Esophagus muscularis mucosa (tissue), 4 donors: ENCODE data around the gene SLC36A1. TPM values are rescaled to one million over a fixed set of nuclear protein-coding genes. Genes with fewer than 3 reads are reported as not detected.

Experiments used
- DNase-seq: peaks from one replicate; pipeline ENCODE4 v3.0.0-alpha.2; 2017; ENCODE audit errors: extremely low spot score
- H3K27ac ChIP-seq, 4 donors: fragments of 200-600 bp; sonication (generic); replicated peaks in 1 of 4; 1 replicate in 3 of 4; 2 replicates in 1 of 4; pipeline ENCODE4 v1.5.1; 2016 to 2019; ENCODE audit warnings: mild to moderate bottlenecking in 1 of 4
- H3K27me3 ChIP-seq, 4 donors: fragments of 200-600 bp; sonication (generic); one replicate each; pipeline versions ENCODE4 v1.5.1 to v1.6.0; 2016 to 2019
- H3K36me3 ChIP-seq, 4 donors: fragments of 200-600 bp; sonication (generic); one replicate each; pipeline ENCODE4 v1.5.1; 2016 to 2019
- H3K4me1 ChIP-seq, 4 donors: fragments of 200-600 bp; sonication (generic); one replicate each; pipeline ENCODE4 v1.5.1; 2016 to 2019
- H3K4me3 ChIP-seq, 4 donors: fragments of 200-600 bp; sonication (generic); 1 replicate in 2 of 4; 2 replicates in 2 of 4; pipeline ENCODE4 v1.5.1; 2016 to 2019; ENCODE audit warnings: mild to moderate bottlenecking in 4 of 4, moderate library complexity in 1 of 4
- H3K9me3 ChIP-seq, 4 donors: fragments of 200-600 bp; sonication (generic); 1 replicate in 3 of 4; 2 replicates in 1 of 4; pipeline ENCODE4 v1.5.1; 2016 to 2019
- EP300 ChIP-seq: sonication (generic); formaldehyde crosslinking; IDR thresholded peaks from one replicate; pipeline ENCODE4 v1.6.1; 2017; ENCODE audit warnings: antibody characterized with exemption
- POLR2A ChIP-seq: fragments of 450-650 bp; IDR thresholded peaks from one replicate; pipeline ENCODE4 v1.6.1; 2017; ENCODE audit warnings: antibody characterized with exemption, moderate library complexity, mild to moderate bottlenecking, low read depth
- POLR2AphosphoS5 ChIP-seq, 2 donors: sonication (generic); formaldehyde crosslinking; IDR thresholded peaks; one replicate each; pipeline ENCODE4 v1.6.1; 2017; ENCODE audit warnings: antibody characterized with exemption in 2 of 2
- WGBS: methylation state at CpG from one replicate; pipeline ENCODE4 v1.1.5; 2018; 5-methylcytosine and 5-hydroxymethylcytosine counted together
- intact Hi-C: fragments of 100-400 bp; cut with DNase I; formaldehyde crosslinking; loops from one replicate; pipeline ENCODE4 v1.15.1; 2023
- total RNA-seq, 4 donors: library from RNA; depleted of rRNA; stranded (reverse); fragments of >200 nt; gene quantifications; one replicate each; pipeline versions ENCODE4 v1.1.0 to v1.2.1, GENCODE V29; 2016
- TF ChIP-seq, protein P1 (sequence below), 3 experiments: fragments of 200-600 bp in 2 of 3; fragments of 450-650 bp in 1 of 3; sonication (generic) in 2 of 3; IDR thresholded peaks; one replicate each; pipeline ENCODE4 v1.5.1; 2017 to 2019; ENCODE audit warnings: antibody characterized with exemption in 3 of 3, mild to moderate bottlenecking in 2 of 3, moderate library complexity in 1 of 3

Gene SLC36A1
- total RNA-seq, 4 donors from 2014 or later = 5.1 to 13.7 (median 8.8) TPM

DNA sequence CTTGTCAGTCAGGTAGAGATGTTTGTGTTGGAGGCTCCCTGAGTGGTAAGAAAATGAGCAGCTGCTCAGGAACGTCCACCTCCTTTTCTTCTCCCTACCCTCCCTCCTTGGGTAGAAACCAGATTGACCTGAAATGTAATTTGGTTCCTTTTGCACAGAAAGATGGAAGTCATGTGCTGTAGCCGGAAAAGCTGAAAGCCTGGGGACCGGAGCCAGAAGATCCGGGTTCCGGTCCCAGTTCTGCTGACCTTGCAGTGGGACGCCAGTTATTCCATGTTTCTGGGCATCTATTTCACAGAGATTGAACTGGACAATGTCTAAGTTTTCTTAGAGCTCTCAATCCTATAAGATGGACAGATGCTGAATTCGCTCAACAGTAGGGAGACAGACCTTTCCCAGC lies 40.1 kb downstream of the SLC36A1 start:
- peaks cover 12 to 72% (median 37%) of the 10 kb centered on the region in 4 donors for H3K36me3 ChIP-seq
- WGBS = 90% methylated on average over 7 of the region's 7 CpGs
- H3K4me3 ChIP-seq = no peak overlapping the region
- no peaks in the 10 kb centered on the region for H3K27me3 ChIP-seq
- intact Hi-C loops = no loop called here
- no peaks in the 10 kb centered on the region for H3K9me3 ChIP-seq
- no peak for DNase-seq
- H3K4me1 ChIP-seq = no peaks in the 10 kb centered on the region
- no peak overlapping the region for H3K27ac ChIP-seq
- no peak for TF ChIP-seq POLR2A
- no peak for TF ChIP-seq POLR2AphosphoS5 (IDR thresholded peaks at IDR 0.05)
- TF ChIP-seq, protein P1, sequence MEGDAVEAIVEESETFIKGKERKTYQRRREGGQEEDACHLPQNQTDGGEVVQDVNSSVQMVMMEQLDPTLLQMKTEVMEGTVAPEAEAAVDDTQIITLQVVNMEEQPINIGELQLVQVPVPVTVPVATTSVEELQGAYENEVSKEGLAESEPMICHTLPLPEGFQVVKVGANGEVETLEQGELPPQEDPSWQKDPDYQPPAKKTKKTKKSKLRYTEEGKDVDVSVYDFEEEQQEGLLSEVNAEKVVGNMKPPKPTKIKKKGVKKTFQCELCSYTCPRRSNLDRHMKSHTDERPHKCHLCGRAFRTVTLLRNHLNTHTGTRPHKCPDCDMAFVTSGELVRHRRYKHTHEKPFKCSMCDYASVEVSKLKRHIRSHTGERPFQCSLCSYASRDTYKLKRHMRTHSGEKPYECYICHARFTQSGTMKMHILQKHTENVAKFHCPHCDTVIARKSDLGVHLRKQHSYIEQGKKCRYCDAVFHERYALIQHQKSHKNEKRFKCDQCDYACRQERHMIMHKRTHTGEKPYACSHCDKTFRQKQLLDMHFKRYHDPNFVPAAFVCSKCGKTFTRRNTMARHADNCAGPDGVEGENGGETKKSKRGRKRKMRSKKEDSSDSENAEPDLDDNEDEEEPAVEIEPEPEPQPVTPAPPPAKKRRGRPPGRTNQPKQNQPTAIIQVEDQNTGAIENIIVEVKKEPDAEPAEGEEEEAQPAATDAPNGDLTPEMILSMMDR (IDR thresholded peaks at IDR 0.05) = no peak
- TF ChIP-seq EP300 = no peak

DNA sequence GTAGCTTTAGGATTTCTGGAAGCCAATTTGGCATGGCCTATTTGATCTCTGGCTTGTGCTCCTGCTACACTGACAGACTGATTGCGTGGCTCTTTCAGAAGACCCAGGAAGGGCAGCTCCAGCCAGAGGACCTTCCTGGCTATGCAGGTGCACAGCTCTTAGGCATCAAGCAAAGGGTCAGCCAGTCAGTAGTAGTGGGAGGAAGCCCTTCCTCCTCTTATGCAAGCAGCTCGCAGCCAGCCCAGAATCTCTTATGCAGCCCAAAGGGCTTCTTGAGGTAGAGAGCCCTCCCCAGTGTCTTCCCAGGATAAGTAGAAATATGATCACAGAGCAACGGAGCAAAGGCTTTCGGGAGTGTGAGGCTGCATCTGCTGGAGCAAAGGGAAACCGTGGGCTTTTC lies 43.2 kb downstream of the SLC36A1 start:
- WGBS = 80% methylated on average over 5 of the region's 5 CpGs
- TF ChIP-seq POLR2A (no peak), EP300 (no peak), POLR2AphosphoS5 (IDR thresholded peaks at IDR 0.05) (no peak)
- TF ChIP-seq, protein P1 (IDR thresholded peaks at IDR 0.05) = no peak
- no peaks in the 10 kb centered on the region for H3K9me3 ChIP-seq
- H3K4me1 ChIP-seq = no peaks in the 10 kb centered on the region
- no peaks in the 10 kb centered on the region for H3K27me3 ChIP-seq
- no peak overlapping the region for H3K27ac ChIP-seq
- intact Hi-C loops = no loop called here
- peaks cover 12 to 56% (median 36%) of the 10 kb centered on the region in 4 donors for H3K36me3 ChIP-seq
- no peak for DNase-seq
- no peak overlapping the region for H3K4me3 ChIP-seq

- no peak for TF ChIP-seq POLR2A
- TF ChIP-seq POLR2AphosphoS5 (IDR thresholded peaks at IDR 0.05) = no peak
- TF ChIP-seq EP300 = no peak
- Histone ChIP-seq H3K9me3 (no peaks in the 10 kb centered on the region), H3K36me3 (peaks cover 12 to 52% (median 34%) of the 10 kb centered on the region in 4 donors), H3K27ac (no peak overlapping the region), H3K4me3 (no peak overlapping the region), H3K27me3 (no peaks in the 10 kb centered on the region), H3K4me1 (no peaks in the 10 kb centered on the region)
- WGBS = 85% methylated on average over 4 of the region's 4 CpGs
- intact Hi-C loops = no loop called here
- DNase-seq = no peak
Observed at GRCh38 chr5:151491062-151491461, 43.7 kb downstream of the SLC36A1 start.

DNA sequence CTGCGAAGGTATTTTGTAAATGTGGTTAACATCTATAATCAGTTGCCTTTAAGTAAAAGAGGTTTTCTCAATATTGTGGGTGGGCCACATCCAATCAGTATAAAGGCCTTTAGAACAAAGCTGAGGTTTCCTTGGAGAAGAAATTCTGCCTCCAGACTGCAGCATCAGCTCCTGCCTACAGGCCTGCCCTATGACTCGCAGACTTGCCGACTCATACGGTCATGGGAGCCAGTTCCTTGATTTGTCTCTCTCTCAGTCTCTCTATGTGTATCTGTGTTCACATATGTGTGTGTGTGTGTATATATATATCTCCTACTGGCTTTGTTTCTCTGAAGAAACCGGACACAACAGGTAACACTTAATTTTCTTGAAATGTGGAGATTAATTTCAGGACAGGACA lies 45.3 kb downstream of the SLC36A1 start:
- Histone ChIP-seq H3K27ac (no peak overlapping the region), H3K4me1 (no peaks in the 10 kb centered on the region), H3K36me3 (peaks cover 10 to 37% (median 26%) of the 10 kb centered on the region in 4 donors), H3K27me3 (no peaks in the 10 kb centered on the region), H3K4me3 (no peak overlapping the region), H3K9me3 (no peaks in the 10 kb centered on the region)
- no peak for DNase-seq
- 77% methylated on average over 5 of the region's 5 CpGs for WGBS
- no peak for TF ChIP-seq EP300
- TF ChIP-seq POLR2AphosphoS5 (IDR thresholded peaks at IDR 0.05) = no peak
- TF ChIP-seq, protein P1 (IDR thresholded peaks at IDR 0.05) = no peak
- no peak for TF ChIP-seq POLR2A
- intact Hi-C loops = no loop called here

GRCh38 chr5:151493665-151494064 lies 46.3 kb downstream of the SLC36A1 start:
- no peak for DNase-seq
- intact Hi-C loops = no loop called here
- TF ChIP-seq POLR2AphosphoS5 (IDR thresholded peaks at IDR 0.05) = peak in 1 of 2 donors; percentile 45
- no peak for TF ChIP-seq POLR2A
- TF ChIP-seq, protein P1 (IDR thresholded peaks at IDR 0.05) = no peak
- TF ChIP-seq EP300 = no peak

More at GRCh38 chr5:151493665-151494064, 46.3 kb downstream of the SLC36A1 start:
- H3K4me3 ChIP-seq = no peak overlapping the region
- H3K27ac ChIP-seq = peak overlapping the region in 1 of 4 donors; percentile 40
- no peaks in the 10 kb centered on the region for H3K9me3 ChIP-seq
- H3K4me1 ChIP-seq = no peaks in the 10 kb centered on the region
- 88% methylated on average over 2 of the region's 2 CpGs for WGBS
- peaks cover 3 to 28% (median 16%) of the 10 kb centered on the region in 4 donors for H3K36me3 ChIP-seq
- H3K27me3 ChIP-seq = no peaks in the 10 kb centered on the region
